HG03460 (cell line): ENCODE measurements around the gene C5AR1.
"Not testable (repeated sequence)": the region's sequence is repeated elsewhere in the genome, so short reads cannot be mapped to it uniquely, and the experiment has no call there.

Source experiments
- ATAC-seq: cut with Tn5 transposase; IDR thresholded peaks from one replicate; pipeline ENCODE4 v1.9.1; 2021; ENCODE audit not compliant: unreplicated experiment

C5AR1 gene

GRCh38 chr19:47283405-47284059 is 26.1 kb upstream of the C5AR1 start:
- ATAC-seq = no peak

GRCh38 chr19:47284324-47284899 is 25.2 kb upstream of the C5AR1 start:
- ATAC-seq = no peak

DNA sequence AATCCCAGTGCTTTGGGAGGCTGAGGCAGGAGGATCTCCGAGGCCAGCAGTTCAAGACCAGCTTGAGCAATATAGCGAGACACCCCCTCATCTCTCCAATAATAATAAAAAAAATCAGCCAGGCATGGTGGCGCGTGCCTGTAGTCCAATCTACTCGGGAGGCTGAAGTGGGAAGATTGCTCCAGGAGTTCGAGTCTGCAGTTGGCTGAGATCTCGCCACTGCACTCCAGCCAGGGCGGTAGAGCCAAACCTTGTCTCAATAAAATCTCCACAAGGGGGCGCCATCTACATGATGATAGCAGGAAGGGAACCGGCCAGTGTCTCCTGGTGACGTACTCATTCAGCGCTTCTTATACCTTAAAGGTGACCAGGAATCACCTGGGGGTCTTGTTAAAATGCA is 13.6 kb upstream of the C5AR1 start:
- no peak for ATAC-seq

DNA sequence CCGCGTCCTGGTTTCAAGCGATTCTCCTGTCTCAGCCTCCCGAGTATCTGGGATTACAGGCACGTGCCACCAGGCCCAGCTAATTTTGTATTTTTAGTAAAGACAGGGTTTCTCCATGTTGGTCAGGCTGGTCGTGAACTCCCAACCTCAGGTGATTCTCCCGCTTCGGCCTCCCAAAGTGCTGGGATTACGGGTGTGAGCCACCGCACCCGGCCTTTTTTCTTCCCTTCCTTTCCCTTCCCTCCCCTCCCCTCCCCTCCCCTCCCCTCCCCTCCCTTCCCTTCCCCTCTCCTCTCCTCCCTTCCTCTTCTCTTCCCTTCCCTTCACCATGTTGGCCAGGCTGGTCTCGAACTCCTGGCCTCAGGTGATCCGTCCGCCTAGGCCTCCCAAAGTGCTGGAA is 8.8 kb upstream of the C5AR1 start:
- not testable (repeated sequence) for ATAC-seq

DNA sequence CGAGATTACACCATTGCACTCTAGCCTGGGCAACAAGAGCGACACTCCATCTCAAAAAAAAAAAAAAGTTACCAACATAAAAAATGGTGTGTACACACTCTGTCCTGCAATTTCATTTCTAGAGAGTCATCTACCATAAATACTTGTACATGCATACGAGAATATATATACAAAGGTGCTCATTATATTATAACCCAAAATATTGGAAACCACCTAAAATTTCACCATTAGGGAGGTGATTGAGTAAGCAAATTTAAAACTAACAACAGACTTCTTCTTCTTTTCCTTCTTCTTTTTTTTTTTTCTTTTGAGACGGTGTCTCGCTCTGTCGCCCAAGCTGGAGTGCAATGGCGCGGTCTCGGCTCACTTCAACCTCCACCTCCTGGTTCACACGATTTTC is 7.4 kb upstream of the C5AR1 start:
- no peak for ATAC-seq

DNA sequence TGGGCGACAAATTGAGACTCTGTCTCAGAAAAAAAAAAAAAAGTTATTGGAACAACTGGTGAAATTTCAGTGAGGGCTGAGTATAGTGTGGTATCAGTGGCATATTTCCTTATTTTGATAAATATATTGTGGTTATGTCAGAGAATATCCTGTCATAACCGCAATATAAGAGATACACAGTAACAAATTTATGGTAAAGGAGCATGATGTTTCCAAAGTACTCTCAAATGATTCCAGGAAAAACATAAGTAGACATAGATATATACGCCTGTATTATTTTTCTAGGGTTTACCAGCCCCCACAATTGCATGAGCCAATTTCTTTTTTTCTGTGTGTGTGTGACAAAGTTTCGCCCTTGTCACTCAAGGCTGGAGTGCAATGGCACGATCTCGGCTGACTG is 5.7 kb upstream of the C5AR1 start:
- no peak for ATAC-seq

GRCh38 chr19:47305309-47305751 is 4.3 kb upstream of the C5AR1 start:
- ATAC-seq = no peak

GRCh38 chr19:47306303-47306702 is 3.4 kb upstream of the C5AR1 start:
- no peak for ATAC-seq

- no peak for ATAC-seq
These were observed 623 bp upstream of the C5AR1 start for GRCh38 chr19:47309038-47309437.

GRCh38 chr19:47310323-47310722 is 662 bp downstream of the C5AR1 start:
- ATAC-seq = no peak

GRCh38 chr19:47310819-47311218 is 1.2 kb downstream of the C5AR1 start:
- no peak for ATAC-seq

- ATAC-seq = no peak
These were observed 2.8 kb downstream of the C5AR1 start for GRCh38 chr19:47312366-47313006.

GRCh38 chr19:47313754-47314295 is 4.2 kb downstream of the C5AR1 start:
- ATAC-seq = no peak

DNA sequence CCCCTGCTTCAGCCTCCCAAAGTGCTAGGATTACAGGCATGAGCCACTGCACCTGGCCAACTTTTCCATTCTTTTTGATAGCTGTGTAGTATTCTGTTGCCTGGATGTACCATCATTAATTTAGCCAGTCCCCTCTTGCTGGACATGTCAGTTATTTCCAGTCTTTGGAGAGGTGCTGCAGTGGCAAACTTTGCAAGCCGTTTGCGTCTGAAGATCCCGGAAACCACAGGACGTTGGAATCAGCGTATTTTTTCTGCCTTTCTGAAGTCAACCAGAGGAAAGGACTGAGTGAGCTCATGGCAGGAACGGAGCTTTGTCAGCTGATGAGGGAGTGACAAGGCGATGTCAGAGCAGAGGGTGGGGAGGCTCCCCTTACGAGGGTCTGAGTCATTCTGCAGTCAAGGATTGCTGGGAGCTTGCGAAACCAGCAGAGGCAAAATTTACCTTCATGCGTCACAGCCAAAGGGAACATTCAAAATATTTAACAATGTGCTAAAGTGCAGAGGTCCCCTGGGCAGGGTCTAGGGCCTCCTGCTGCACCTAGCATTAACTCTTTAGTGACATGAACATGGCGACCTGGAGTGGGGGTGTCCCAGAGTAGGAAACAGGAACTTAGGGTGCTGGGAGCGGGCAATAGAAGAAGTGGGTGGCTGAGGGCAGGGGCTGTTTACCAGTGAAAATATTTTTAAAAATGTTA is 5.6 kb downstream of the C5AR1 start:
- no peak for ATAC-seq

- ATAC-seq = no peak
These were observed 6.9 kb downstream of the C5AR1 start for GRCh38 chr19:47316513-47316912.

DNA sequence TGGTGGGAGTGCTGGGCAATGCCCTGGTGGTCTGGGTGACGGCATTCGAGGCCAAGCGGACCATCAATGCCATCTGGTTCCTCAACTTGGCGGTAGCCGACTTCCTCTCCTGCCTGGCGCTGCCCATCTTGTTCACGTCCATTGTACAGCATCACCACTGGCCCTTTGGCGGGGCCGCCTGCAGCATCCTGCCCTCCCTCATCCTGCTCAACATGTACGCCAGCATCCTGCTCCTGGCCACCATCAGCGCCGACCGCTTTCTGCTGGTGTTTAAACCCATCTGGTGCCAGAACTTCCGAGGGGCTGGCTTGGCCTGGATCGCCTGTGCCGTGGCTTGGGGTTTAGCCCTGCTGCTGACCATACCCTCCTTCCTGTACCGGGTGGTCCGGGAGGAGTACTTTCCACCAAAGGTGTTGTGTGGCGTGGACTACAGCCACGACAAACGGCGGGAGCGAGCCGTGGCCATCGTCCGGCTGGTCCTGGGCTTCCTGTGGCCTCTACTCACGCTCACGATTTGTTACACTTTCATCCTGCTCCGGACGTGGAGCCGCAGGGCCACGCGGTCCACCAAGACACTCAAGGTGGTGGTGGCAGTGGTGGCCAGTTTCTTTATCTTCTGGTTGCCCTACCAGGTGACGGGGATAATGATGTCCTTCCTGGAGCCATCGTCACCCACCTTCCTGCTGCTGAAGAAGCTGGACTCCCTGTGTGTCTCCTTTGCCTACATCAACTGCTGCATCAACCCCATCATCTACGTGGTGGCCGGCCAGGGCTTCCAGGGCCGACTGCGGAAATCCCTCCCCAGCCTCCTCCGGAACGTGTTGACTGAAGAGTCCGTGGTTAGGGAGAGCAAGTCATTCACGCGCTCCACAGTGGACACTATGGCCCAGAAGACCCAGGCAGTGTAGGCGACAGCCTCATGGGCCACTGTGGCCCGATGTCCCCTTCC is 10.5 kb downstream of the C5AR1 start:
- ATAC-seq = no peak

GRCh38 chr19:47321630-47322029 is 12.0 kb downstream of the C5AR1 start:
- no peak for ATAC-seq

DNA sequence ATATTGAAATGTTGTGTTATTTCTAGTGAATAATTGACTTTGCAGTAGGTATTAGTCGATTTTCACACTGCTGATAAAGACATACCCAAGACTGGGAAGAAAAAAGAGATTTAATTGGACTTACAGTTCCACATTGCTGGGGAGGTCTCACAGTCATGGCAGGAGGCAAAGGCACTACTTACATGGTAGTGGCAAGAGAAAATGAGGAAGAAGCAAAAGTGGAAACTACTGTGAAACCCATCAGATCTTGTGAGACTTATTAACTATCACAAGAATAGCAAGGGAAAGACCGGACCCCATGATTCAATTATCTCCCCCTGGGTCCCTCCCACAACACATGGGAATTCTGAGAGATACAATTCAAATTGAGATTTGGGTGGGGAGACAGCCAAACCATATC is 12.4 kb downstream of the C5AR1 start:
- no peak for ATAC-seq

GRCh38 chr19:47323409-47323808 is 13.7 kb downstream of the C5AR1 start:
- ATAC-seq = no peak

DNA sequence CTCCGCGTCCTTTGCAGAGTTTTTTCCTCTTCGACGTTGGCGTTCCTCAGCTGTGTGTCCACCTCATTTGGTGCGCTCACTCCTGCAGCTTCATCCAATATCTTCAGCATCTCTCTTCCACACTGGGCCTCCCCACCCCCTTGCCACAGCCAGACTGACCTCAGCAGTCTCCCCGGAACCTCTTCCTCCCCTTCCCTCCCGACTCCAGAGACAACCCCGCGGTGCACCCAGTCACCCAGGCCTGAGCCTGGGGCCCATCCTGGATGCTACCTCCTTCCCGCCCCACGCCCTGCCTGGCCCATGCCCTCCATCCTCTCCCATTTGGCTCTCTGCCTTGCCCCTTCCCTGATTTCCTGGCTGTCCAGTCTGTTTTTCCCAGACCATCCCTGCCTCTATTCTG is 14.2 kb downstream of the C5AR1 start:
- no peak for ATAC-seq

DNA sequence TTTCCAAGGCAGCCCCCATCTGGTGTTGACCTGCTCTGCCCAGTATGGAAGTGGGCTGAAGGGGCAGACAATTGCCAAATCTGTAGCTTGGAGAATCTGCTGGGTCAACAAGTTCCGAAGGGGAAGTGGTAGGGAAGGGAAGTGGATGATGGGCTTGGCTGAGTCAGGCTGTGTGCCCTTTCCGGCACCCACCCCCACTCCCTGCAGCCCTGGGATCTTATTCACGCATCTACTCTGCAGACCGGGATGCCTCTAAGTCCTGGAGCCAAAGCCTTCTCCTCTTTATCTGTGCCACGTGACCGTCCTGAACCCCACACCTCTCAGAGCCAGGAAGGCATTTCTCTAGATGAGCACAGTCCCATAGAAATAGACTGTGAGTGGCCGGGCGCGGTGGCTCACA is 14.8 kb downstream of the C5AR1 start:
- ATAC-seq = no peak
